Panc1 (cell line): Measurements from ENCODE around the gene FGF14.

Experiments
- CTCF ChIP-seq: fragments of 450-650 bp; IDR thresholded peaks from 2 replicates; pipeline ENCODE4 v1.5.1; 2017; ENCODE audit warnings: mild to moderate bottlenecking
- POLR2AphosphoS5 ChIP-seq: IDR thresholded peaks from 2 replicates; pipeline ENCODE4 v1.6.1; 2012; ENCODE audit warnings: mild to moderate bottlenecking, low read depth, low read length, moderate library complexity
- REST ChIP-seq, 2 experiments: IDR thresholded peaks; 2 replicates each; pipeline ENCODE4 v1.6.1; 2011 to 2012; ENCODE audit warnings: low read depth in 2 of 2, control low read depth in 1 of 2, low read length in 1 of 2, mild to moderate bottlenecking in 1 of 2, moderate library complexity in 1 of 2; ENCODE audit not compliant: insufficient read depth in 1 of 2
- SIN3A ChIP-seq: IDR thresholded peaks from 2 replicates; pipeline ENCODE4 v1.6.1; 2012; ENCODE audit warnings: low read depth, mild to moderate bottlenecking, low read length, moderate library complexity, borderline replicate concordance; ENCODE audit not compliant: insufficient read depth

- TF ChIP-seq CTCF (no peak), POLR2AphosphoS5 (no peak), SIN3A (no peak), REST (IDR thresholded peaks at IDR 0.05; ENCODE audit: insufficient read depth in 1 of 2, low read depth in 2 of 2, low read length in 1 of 2) (no peak)
Observed at GRCh38 chr13:102295316-102296048, 106.4 kb downstream of the FGF14 start.
